ENCODE data around the gene SKA2.
"Not testable (repeated sequence)": the region's sequence is repeated elsewhere in the genome, so short reads cannot be mapped to it uniquely, and the experiment has no call there.

The SKA2 gene
- 11.6 to 20.2 (median 15.7) reads per million in 4 donors for total RNA-seq

GRCh38 chr17:59154721-59155438, at the start of gene SKA2:
Gene SKA2, minus strand, starts transcription at chr17:59155186. Its CDS starts 23 bp downstream, at chr17:59155163.
- peak in 3 of 5 donors; percentile 91 to 96 (median 91) for DNase-seq

GRCh38 chr17:59202320-59202719, 47.3 kb upstream of the SKA2 start:
- no peak for DNase-seq

GRCh38 chr17:59199398-59199797, 44.4 kb upstream of the SKA2 start:
- DNase-seq, result no peak

- DNase-seq, result no peak
Observed at GRCh38 chr17:59193336-59193862, 38.4 kb upstream of the SKA2 start.

- no peak for DNase-seq
Observed at GRCh38 chr17:59190806-59191205, 35.8 kb upstream of the SKA2 start.

- DNase-seq, result no peak
Observed at GRCh38 chr17:59186850-59187249, 31.9 kb upstream of the SKA2 start.

GRCh38 chr17:59185997-59186396, 31.0 kb upstream of the SKA2 start:
- no peak for DNase-seq

GRCh38 chr17:59181481-59181880, 26.5 kb upstream of the SKA2 start:
- DNase-seq, result no peak

- DNase-seq, result no peak
Observed at GRCh38 chr17:59180626-59181025, 25.6 kb upstream of the SKA2 start.

GRCh38 chr17:59179601-59180000, 24.6 kb upstream of the SKA2 start:
- DNase-seq, result not testable (repeated sequence)

- DNase-seq, result no peak
Observed at GRCh38 chr17:59178266-59178985, 23.4 kb upstream of the SKA2 start.

GRCh38 chr17:59175076-59175475, 20.1 kb upstream of the SKA2 start:
- DNase-seq, result no peak

- no peak for DNase-seq
Observed at GRCh38 chr17:59174671-59175070, 19.7 kb upstream of the SKA2 start.

GRCh38 chr17:59172436-59173004, 17.5 kb upstream of the SKA2 start:
- no peak for DNase-seq

- DNase-seq, result no peak
Observed at GRCh38 chr17:59167571-59168001, 12.6 kb upstream of the SKA2 start.

- peak in 2 of 5 donors; percentile 31 to 34 for DNase-seq
Observed at GRCh38 chr17:59165933-59166342, 11.0 kb upstream of the SKA2 start.

GRCh38 chr17:59161477-59161876, 6.5 kb upstream of the SKA2 start:
- no peak for DNase-seq

GRCh38 chr17:59160157-59161025, 5.4 kb upstream of the SKA2 start:
- DNase-seq, result peak in 1 of 5 donors; percentile 34

GRCh38 chr17:59155439-59156177, 622 bp upstream of the SKA2 start, which contains the start of gene PRR11:
Gene PRR11, plus strand, starts transcription at chr17:59155746. Its CDS starts 14,007 bp downstream, at chr17:59169753.
- peak; percentile 88 to 100 (median 94) for DNase-seq

GRCh38 chr17:59154292-59154720, 680 bp downstream of the SKA2 start:
- peak in 1 of 5 donors; percentile 60 for DNase-seq

- DNase-seq, result no peak
Observed at GRCh38 chr17:59152925-59153324, 2.1 kb downstream of the SKA2 start.

Data from T-helper 1 cell (primary cell).